Stomach (tissue), 4 donors: ENCODE data around the gene PON2.

Experiments
- CTCF ChIP-seq, 7 experiments: fragments of 450-650 bp in 4 of 7; fragments of 200-600 bp in 3 of 7; sonication (generic) in 3 of 7; IDR thresholded peaks; one replicate each; pipeline ENCODE4 v1.5.1; 2016 to 2019; ENCODE audit warnings: antibody characterized with exemption in 7 of 7, control low read depth in 2 of 7, mild to moderate bottlenecking in 1 of 7
- EP300 ChIP-seq: sonication (generic); formaldehyde crosslinking; IDR thresholded peaks from one replicate; pipeline ENCODE4 v1.6.1; 2017; ENCODE audit warnings: antibody characterized with exemption
- POLR2A ChIP-seq, 4 donors: fragments of 450-650 bp; IDR thresholded peaks; one replicate each; pipeline ENCODE4 v1.6.1; 2016; ENCODE audit warnings: antibody characterized with exemption in 4 of 4, control low read depth in 2 of 4, mild to moderate bottlenecking in 1 of 4, moderate library complexity in 1 of 4
- POLR2AphosphoS5 ChIP-seq, 3 donors: sonication (generic); formaldehyde crosslinking; IDR thresholded peaks; one replicate each; pipeline ENCODE4 v1.6.1; 2016; ENCODE audit warnings: antibody characterized with exemption in 3 of 3

- TF ChIP-seq CTCF (IDR thresholded peaks at IDR 0.05): no peak
- no peak for TF ChIP-seq POLR2A (IDR thresholded peaks at IDR 0.05)
- no peak for TF ChIP-seq POLR2AphosphoS5 (IDR thresholded peaks at IDR 0.05)
- no peak for TF ChIP-seq EP300
Measured at GRCh38 chr7:95478272-95479037, 43.6 kb upstream of the PON2 start.
